ENCODE data around the gene ZNF385D.
A peak's percentile ranks its signal among the peaks of the same experiment; 100 is the strongest.

The ZNF385D gene

GRCh38 chr3:21624524-21624923 is 126.5 kb downstream of the ZNF385D start:
- H3K4me3 ChIP-seq (ENCODE audit: low read depth, low read length): no peak overlapping the region
- TF ChIP-seq CTCF (conservative IDR thresholded peaks at IDR 0.05; ENCODE audit: low read depth, low read length): no peak
- no peak for DNase-seq (ENCODE audit: low read depth)

GRCh38 chr3:21621181-21621651 is 129.8 kb downstream of the ZNF385D start:
- no peak overlapping the region for H3K4me3 ChIP-seq (ENCODE audit: low read depth, low read length)
- DNase-seq (ENCODE audit: low read depth): peak; percentile 69
- no peak for TF ChIP-seq CTCF (conservative IDR thresholded peaks at IDR 0.05; ENCODE audit: low read depth, low read length)

GRCh38 chr3:21620511-21621155 is 130.4 kb downstream of the ZNF385D start:
- no peak overlapping the region for H3K4me3 ChIP-seq (ENCODE audit: low read depth, low read length)
- no peak for TF ChIP-seq CTCF (conservative IDR thresholded peaks at IDR 0.05; ENCODE audit: low read depth, low read length)
- DNase-seq (ENCODE audit: low read depth): no peak

GRCh38 chr3:21618695-21619094 is 132.3 kb downstream of the ZNF385D start:
- no peak for TF ChIP-seq CTCF (conservative IDR thresholded peaks at IDR 0.05; ENCODE audit: low read depth, low read length)
- H3K4me3 ChIP-seq (ENCODE audit: low read depth, low read length): no peak overlapping the region
- no peak for DNase-seq (ENCODE audit: low read depth)

GRCh38 chr3:21613372-21614070 is 137.5 kb downstream of the ZNF385D start:
- TF ChIP-seq CTCF (conservative IDR thresholded peaks at IDR 0.05; ENCODE audit: low read depth, low read length): no peak
- no peak overlapping the region for H3K4me3 ChIP-seq (ENCODE audit: low read depth, low read length)
- DNase-seq (ENCODE audit: low read depth): no peak

GRCh38 chr3:21601178-21601577 is 149.8 kb downstream of the ZNF385D start:
- H3K4me3 ChIP-seq (ENCODE audit: low read depth, low read length): no peak overlapping the region
- TF ChIP-seq CTCF (conservative IDR thresholded peaks at IDR 0.05; ENCODE audit: low read depth, low read length): no peak
- no peak for DNase-seq (ENCODE audit: low read depth)

GRCh38 chr3:21599890-21600289 is 151.1 kb downstream of the ZNF385D start:
- no peak for DNase-seq (ENCODE audit: low read depth)
- H3K4me3 ChIP-seq (ENCODE audit: low read depth, low read length): no peak overlapping the region
- TF ChIP-seq CTCF (conservative IDR thresholded peaks at IDR 0.05; ENCODE audit: low read depth, low read length): no peak
